Stimulated activated CD4-positive, alpha-beta T cell treated with anti-CD3 and anti-CD28 coated beads, Interleukin-15, amount 100 ng/mL, for 1 hour (primary cell): Measurements from ENCODE around the gene UQCC5.

Source experiments
- DNase-seq, 2 donors: peaks; one replicate each; pipeline ENCODE4 v3.0.0-alpha.2; 2020; ENCODE audit warnings: low read depth in 1 of 2, low spot score in 1 of 2

Gene UQCC5

DNA sequence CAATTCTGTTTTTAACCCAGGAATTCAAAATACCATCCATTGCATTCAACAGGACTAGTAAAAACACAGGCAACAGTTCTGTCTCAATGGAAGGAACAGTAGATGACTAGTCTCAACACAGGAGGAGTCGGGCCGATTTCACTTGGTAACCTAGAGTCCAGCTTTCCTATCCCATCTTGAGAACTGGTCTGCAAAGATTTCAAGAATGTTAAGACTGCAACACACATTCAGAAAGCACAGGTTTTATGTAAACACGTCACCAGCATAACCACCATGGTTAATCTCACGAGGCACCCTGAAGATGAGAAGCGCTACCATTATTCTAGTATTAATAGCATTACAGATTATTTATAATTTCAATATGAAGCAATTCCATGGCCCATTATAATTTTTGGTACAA, 22.0 kb downstream of the UQCC5 start:
- DNase-seq = no peak

DNA sequence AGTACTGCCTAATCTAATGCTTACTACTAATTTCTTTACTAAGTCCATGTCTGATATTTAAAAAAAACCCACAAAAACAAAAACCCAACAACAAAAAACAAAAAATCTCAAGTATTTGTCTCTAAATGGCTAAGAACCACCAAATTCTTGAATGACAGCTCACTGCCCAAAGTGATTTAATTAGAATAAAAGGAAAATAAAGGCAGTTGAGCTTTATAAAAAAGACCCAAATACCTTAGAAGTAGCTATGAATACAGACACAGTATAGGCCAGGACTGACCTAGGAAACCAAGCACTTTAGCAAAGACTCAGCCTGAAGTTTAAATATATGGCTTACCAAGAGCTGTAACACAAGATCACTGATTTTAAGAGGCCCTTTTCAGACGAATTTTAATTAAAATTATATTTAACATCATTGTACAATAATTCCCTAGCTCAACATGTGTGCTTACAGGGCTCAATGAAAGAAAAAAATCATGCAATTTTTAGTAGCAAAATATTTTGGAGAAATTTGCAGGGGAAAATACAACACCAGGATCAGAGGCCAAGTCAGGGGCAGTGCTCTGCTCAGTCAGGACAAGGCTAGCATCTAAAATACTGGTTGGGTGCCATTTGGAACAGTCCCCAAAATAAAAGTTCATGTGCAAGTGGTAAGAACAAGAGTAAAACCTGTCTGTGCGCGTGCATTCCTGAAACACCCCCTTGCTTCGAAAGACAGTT, 24.8 kb downstream of the UQCC5 start:
- DNase-seq = no peak

DNA sequence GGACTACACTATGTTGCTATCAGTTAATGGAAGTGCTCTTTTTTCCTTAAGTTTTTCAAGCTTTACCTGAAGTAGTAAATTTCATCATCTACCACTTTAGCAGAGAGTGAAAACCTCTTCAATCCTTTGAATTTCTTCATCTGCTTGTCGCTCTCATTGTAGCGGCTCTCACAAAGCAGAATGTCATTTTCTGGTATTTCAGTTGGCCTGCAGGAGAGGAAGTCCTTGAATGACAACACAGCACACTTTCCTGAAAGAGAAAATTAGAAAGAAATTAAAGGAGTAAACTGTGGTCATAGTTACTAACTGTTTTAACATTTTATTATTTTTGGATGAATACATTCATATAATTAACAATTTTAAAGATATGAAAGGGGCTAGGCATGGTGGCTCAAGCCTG, 27.6 kb downstream of the UQCC5 start:
- no peak for DNase-seq

DNA sequence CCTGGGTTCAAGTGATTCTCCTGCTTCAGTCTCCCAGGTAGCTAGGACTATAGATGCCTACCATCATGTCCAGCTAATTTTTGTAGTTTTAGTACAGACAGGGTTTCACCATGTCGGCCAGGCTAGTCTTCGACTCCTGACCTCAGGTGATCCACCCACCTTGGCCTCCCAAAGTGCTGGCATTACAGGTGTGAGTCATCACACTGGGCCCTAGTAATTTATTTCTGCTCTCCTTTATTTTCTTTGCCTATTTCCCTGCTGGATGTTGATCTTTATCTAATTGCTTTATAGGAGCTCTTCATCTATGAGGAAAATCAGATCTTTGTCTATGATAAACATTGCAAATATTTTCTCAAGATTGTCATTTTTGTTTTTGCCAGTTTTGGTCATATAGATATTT, 31.7 kb downstream of the UQCC5 start:
- DNase-seq = no peak

DNA sequence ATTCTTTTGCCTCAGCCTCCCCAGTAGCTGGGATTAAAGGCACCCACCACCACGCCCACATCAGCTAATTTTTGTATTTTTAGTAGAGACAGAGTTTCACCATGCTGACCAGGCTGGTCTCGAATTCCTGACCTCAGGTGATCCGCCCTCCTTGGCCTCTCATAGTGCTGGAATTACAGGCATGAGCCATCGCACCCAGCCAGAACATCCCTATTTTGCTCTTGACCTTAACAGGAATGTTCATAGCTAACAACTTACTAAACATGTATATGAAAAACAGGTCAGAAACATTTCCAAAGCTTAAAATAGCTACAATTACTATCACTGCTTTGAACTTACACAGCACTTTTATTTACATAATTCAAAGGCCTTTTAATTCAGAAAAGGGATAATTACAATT, 33.7 kb downstream of the UQCC5 start:
- no peak for DNase-seq

DNA sequence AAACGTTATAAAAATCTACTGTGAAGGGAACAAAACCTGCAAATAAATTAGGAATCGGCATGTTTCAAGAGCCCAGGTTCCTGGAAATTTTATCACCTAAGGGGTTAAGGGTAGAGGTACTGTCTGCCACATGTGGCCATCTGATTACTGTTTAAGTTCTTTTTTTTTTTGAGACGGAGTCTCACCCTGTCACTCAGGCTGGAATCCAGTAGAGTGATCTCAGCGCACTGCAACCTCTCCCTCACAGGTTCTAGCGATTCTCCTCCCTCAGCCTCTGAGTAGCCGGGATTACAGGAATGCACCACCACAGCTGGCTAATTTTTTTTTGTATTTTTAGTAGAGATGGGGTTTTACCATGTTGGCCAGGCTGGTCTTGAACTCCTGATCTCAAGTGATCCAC, 35.8 kb downstream of the UQCC5 start:
- no peak for DNase-seq

DNA sequence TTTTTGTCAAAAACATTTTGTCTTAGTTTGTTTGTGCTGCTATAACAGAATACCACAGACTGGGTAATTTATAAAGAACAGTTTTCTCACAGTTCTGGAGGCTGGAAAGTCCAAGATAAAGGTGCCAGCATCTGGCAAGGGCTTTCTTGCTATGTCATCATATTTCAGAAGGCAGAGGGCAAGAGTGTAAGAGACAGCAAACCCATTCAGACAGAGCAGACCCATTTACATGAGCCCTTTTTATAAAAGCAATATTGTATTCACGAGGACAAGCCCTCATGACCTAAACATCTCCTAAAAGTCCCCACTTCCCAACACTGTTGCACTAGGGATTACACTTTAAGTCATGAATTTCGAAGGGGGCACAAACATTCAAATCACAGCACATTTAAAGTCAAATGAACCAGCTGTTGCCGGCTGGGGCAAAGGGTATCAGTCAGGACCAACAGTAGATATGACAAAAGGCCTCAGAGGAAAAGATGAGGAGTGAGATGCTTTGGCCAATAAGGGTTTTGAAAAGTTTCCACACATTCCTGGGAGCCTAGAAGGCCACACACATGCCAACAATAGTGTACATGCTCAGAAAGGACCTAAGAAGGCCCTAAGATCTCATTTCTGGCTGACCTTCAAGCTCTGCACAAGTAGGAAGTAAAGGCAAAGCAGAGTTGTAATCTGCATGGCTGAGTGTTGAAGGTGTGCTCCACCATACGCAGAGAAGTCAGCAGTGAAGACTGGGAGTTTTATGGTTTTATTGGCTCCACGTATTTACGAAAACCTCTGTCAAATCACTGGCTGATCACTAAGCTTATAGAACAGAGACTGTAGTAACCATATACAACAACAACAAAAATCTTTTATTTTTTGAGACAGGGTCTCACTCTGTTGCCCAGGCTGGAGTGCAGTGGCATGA, 37.9 kb downstream of the UQCC5 start:
- no peak for DNase-seq
